LoVo (cell line): ENCODE measurements around the gene GRM7.

ENCODE experiments used
- DNase-seq: peaks from one replicate; pipeline ENCODE4 v3.0.0-alpha.2; 2016; ENCODE audit warnings: low spot score

Gene GRM7

DNA sequence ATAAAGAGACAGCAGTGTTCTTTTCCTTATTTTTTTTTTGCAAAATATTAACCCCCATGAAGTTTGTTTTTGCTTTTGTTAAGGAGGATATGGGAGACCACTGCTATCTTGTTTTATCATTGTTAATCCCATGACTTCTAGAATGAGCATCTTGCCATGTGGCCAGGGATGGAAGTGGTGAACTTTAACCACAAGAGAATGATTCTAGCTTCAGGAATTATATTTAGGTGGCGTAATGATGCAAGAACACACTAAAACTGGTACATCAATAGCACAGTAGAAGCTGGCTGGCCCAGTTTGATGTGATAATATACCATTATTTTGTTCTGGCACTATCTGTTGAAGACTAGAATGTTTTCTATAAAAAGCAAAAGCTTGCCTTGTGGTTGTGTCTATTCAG lies 720.9 kb downstream of the GRM7 start:
- no peak for DNase-seq

DNA sequence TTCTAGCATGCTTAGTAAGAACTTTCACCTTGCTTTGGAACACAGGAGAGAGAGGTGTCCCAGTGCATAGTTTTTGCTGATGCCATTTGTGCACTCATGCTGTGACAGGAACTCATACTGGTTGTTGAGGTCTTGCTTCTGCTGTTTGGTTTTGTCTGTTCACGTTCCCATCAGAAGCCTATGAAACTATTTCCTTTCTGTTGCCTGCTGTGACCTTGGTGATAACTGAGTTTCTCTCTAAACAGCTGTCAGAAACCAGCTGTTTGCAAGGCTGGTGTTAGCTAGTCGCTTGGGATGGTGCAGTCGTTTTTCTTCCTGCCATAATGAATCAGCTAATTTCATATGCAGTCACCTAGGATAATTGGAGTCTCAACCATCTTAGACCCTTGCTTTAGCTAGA lies 724.1 kb downstream of the GRM7 start:
- no peak for DNase-seq

DNA sequence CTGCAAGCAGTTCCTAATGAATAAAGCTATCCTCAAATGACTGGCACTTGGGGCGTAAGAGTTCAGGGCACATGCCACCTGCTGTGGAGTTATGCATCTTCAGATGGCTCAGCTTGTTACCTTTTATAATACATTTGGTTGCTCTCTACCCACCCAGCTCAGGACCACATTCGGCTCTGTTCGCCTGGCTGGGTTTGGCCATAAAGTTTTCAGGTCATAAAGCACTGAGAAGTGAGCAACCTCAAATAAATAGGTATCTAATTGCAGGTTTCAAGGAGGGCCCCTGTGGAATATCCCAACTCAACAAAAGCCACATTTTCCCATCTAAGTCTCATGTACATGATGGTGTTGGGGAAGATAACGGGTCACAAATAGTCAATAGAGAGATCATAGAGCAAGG lies 727.3 kb downstream of the GRM7 start:
- no peak for DNase-seq

DNA sequence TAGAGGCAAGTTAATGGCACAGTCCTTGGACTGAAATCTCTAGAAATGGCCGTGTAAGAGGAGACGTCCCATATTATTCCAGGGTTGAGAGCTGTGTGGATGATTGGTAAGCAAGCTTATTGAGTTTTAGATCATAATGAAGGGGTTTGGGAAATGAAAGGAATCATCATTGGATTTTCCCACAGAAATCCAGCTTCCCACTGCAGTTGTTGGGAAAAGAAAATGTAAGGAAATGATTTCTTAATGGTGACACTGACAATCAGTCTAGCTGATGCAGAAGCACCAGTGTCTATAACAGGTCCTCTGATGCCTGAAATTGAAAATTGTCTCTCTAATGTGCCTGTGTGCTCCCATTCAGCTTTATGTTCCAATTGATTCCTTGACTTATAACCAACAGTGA lies 728.6 kb downstream of the GRM7 start:
- DNase-seq = no peak

DNA sequence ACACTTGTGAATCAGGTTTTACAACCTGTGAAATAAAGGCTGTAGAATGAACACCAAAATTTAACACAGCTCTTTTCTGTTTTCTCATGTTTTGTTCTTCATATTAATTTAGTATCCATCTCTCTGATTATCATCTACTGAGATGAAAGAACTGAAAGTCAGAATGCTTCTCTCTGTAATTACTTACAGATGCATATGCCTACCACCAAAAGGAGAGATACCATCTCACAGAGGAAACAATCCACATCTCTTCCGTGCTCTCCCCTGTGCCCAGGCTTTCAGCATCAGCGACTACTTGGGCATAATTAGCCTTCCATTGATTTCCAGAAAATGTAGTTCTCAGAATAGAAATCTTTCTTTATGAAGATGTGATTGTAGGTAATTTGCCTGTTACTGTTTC lies 741.4 kb downstream of the GRM7 start:
- no peak for DNase-seq

DNA sequence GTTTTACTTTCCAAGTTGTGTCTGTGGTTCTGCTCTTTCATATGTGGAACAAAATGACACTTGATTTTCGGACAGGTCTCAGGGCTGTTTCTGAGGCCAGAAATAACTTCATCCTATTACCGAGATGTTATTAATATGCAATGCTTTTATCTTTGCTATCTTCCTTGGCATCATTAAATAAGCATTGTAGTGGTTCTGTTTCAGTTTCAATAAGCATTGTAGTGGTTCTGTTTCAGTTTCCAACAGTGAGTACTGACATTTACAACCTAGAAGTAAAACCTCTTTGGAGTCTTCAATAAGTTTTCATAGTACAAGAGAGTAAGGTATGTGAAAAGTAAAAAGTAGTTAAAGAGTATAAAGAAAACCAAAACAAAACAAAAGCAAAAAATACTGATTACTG lies 746.2 kb downstream of the GRM7 start:
- DNase-seq = no peak

DNA sequence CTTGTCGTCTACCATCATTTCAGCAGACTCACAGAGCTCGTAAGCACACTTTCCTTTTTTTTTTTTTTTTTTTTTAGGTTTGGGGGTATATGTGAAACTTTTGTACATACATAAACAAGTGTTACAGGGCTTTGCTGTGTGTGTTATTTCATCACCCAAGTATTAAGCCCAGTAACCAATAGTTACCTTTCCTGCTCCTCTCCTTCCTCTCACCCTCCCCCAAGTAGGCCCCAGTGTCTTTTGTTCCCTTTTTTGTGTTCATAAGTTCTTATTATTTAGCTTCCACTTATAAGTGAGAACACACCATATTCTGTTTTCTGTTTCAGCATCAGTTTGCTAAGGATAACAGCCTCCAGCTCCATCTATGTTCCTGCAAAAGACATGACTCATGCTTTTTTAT lies 746.8 kb downstream of the GRM7 start:
- no peak for DNase-seq

DNA sequence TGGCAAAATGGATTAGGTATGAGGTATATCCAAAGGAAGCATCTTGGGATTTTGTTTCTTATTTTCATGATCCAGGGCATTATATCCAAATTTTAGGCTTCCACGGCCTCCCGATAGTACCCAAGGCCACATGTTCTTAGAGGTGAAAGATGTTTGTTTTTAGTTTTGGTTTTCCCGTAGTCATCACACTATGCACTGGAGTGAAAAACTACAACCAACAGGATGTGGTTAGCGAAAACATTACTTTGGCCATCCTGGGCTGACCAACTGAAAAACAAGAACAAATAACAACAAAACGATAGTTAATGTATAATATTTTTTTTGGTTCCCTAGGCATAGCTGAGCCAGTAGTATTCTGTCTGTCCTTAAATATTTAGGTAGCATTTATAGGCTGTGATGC lies 749.7 kb downstream of the GRM7 start:
- DNase-seq = no peak

DNA sequence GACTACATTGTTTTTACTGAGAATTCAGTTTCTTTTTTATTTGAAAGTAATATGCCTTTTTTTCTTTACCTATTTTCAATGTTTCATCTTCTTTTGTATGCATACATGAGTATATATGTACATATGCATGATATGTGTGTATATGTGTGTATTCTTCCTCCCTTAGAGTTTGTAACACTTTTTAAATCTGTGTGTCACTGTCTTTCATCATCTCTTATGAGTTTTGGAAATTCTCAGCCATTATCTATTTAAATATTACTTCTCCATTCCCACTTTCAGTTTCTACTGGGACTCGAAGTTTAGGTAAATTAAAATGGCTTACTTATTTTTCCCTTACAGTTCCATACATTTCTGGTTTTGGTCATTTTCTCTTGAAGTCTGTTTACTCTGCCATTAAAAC lies 754.1 kb downstream of the GRM7 start:
- no peak for DNase-seq

DNA sequence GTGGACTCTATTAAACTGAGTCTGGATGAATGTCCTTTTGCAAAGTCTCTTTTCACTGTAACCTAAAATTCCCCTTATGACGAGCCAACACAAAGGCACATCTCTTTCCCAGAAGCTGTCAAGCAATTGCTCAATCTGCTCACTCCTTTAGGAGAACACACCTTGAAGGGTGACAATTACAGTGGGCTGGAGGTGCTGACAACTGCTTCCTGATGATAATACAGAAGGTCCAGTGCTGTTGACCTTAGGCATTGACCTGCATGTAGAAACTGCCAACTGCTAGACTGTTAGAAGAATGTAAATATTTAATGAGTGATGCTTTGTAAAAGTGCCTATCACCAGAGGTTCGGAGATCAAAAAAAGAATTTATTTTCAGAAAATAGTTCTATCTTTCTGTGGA lies 757.7 kb downstream of the GRM7 start:
- DNase-seq = no peak

DNA sequence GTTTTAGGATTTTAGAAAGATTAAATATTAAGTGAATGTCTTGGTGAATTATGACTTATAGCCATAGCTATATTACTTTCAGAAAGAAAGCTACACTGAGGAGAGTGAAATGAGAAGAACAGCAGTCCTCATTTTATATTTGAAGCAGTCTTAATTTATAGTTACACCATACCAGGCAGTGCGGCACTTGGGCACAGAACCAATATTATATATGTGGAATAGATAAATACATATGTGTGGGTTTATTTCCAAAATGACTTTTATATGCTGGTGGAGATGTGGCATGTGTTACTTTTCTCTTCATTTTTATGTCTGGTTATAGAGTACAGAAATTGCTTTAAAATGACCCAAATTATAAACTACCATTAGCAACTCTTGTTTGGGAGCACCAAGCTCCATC lies 759.5 kb downstream of the GRM7 start:
- DNase-seq = no peak

DNA sequence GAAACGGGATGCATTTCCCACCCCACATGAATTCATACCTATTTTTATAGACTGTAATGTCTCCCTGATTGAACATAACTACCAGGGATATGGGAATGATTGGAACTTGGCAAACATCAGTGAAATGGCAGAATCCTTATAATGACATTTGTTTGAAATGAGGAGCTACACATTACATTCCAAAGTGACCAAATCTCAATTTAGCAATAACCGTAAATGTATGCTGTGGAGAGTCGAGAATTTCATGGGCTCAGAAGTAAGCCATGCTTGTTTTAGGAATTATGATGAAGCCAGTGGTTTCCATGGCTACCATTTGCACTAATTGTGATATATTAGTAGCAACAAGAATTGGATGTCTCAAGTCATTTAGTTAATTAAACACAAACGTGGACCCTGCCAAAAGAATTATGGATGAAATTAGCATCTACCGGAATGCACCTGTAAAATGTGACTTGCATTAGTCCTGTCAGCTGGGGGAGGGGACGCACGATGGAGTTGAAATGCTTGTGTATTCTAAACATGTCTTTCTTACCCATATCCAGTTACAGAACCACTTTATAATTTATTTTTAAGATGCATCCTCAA lies 760.2 kb downstream of the GRM7 start:
- DNase-seq = no peak

DNA sequence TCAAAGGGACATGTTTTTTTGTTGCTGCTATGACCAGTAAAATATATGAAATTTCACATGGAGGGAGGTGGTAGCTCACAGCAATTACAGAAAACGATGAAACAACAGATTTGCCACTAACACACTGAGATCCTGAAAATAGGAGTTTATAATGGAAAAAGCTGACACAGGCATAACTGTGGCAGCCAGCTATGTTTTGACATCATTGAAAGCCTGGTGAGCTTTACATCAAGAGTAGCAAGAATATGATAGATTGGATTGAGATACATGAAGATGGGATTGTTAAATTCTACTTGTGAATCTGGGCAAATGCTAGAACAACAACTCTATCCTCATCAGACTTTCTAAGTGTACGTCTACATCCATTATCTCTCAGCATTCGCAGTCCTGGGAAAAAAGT lies 760.7 kb downstream of the GRM7 start:
- no peak for DNase-seq

DNA sequence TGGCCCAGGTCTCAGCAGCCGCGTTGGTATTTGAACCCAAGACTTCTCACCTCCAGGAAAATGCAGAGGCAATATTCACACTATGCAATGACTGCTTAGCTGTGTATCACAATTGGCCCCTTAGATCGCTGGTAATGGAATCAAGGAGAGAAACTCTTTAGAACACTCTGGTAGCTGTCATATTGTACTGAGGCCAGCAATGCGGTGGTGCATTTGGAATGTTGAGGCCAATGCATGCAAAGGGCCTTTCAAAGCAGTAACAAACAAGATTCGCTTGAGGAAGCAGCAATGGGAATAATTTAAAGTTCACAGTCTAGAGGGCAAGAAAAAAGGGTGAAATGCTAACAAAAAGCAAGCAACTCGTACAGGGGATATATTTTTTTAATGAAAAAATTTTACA lies 764.1 kb downstream of the GRM7 start:
- DNase-seq = no peak

DNA sequence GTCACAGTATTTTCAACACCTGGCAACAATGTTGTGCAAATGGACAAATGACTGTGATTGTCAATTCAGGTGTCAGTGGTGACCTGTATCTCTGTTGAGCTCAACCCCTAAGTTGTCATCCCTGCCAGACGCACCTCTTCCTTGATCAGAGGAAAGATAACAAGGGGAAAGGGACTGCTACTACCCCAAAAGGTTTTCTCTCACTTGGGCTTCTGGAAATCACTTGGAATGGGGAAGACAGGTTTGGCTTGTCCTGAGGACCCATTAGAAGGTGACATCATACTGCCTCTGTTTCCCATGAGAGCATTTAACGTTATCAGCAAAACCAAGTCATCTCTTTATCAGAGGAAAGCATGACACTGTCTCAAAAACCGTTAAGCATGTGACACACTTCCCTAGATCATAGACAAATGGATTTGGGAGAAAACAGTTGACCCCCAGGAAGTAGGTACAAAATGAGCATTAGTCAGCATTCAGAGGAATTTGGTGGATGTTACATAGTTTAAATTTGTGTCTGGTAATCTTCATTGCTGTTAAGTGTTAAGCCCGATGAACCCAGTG lies 769.5 kb downstream of the GRM7 start:
- no peak for DNase-seq

DNA sequence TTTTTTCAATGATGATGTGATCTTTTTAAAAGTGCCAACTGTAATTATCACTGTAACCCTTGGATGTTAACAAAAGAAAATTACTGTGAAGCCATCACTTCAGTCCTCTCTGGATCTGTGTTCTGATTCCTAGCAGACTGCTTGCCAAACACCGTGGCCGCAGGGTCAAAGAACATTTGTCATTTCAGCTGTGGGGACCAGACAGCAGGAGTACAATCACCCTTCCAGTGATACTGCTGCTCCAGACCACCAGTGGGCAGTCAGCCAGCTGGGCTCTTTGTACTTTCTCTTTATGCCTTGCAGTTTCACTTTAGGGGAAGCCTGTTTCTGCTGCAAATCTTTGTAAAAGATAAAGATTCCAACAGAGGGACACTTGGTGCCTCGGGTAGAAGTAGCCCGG lies 770.0 kb downstream of the GRM7 start:
- DNase-seq = no peak

DNA sequence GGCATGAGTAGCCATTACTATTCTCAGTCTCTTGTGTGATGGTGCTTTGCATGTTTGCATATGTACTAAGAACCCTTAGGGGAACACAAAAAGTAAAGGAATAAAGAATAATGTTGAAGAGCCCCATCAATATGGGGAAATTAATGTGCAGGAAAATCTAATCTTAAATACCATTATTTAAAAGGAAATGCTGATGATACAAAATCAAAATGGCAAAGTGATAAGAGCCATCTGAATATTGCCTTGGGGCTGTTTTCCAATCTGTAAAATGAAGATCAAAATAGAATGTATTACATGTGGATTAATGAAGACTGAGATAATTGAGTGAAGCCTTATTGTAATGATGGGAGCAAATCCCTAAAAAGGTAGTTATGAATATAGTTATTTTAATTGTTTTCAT lies 771.4 kb downstream of the GRM7 start:
- DNase-seq = no peak

DNA sequence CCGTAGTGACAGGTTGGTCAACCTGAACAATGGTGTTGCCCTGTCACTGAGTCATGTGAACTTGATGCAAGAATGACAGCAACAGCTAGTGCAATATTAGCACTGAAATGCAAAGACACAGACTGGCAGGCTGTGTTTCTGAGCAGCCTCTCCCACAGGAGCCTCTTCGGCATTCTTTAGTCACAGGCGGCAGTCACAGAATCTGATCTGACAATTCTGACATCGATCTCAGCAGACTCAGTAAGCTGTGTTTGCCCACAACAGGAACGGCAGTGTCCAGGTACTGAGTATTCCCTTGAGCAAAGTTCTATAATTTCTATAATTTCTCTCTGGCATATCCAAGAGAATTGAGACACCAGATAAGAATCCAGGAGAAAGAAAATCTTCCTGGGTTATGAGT lies 776.8 kb downstream of the GRM7 start:
- no peak for DNase-seq

DNA sequence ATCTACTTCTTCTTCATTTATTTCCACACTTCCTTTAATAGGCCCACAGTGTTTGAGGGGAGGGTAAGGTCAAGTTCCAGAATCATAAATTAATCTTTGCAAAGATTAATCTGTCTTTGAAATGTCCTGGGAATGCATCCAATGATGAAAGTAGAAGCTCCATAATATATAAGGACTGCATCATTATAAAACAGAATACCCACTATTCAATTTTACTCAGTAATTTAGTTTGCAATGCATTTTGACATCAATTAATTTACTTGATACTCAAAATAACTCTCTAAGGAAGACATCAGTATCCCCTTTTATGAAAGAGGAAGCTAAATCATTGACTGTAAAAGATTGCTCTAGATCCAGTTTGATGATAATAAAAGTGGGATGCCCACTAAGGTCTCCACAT lies 777.2 kb downstream of the GRM7 start:
- no peak for DNase-seq

DNA sequence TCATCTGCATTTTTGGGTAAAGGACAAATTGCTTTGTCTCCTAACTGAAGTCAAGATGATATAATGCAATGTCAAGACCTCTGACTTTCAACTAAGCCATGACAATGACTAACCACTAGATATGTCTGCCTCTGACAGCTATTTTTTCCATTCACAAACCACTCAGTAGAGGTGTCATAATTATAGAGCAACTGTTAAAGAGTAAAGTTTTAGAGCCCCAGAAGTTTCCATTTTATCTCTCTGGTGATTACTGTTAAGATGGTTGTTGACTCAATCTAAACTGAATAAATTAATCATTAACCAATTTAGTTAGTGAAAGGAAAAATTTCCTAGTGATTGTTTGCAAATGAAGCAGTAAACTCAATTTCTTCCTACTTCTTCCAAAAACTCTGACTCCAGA lies 779.9 kb downstream of the GRM7 start:
- no peak for DNase-seq

DNA sequence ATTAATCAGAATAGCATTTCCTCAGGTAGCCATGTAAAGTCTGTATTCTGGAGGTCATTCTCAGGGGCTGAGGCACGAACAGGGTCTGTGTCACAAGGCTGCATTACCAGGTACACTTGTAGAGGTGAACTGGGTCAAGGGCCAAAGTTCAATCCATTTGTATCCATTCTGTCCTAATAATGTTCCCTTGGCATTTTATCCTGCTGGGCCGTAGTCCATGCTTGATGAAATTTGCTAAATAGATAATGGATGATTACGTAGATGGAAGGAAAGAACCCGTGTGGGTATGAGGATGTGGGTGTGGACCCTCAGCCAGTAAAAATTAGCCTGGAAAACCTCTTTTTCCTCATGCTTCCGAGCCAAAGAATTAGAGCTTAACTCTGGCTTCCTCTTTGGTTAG lies 785.9 kb downstream of the GRM7 start:
- DNase-seq = no peak

DNA sequence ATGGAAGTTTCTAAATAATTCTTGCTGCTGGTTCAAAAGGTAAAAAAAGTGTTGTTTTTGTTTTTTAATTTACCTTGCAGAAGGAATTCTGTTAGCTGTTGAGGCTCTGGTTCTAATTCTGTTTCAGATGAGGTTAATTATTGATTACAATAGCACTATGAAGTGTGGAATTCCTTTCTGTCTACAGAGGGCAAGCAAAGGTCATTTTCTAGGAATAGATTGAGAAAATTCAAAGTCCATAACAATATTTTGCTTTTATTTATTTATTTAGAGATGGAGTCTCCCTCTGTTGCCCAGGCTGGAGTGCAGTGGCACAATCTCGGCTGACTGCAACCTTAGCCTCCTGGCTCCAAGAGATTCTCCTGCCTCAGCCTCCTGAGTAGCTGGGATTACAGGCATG lies 789.6 kb downstream of the GRM7 start:
- no peak for DNase-seq

DNA sequence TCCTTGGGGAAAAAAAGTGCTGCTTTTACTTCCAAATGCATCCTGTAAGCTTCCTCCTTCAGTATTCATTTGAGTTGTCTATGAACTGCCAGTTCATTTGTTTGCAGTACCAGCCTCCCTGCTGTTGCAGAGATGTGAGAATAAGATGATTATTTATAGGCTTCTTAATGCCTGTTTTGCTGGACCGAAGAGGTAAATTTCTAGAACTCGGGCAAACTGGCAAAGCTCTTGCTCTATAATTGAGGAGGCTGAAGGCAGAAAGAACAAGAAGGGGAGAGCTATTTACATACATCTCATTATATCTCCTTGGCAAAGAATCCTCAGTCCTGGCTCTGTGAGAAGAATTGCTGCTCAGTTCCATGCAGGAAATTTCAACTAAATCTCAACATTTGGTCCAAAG lies 790.4 kb downstream of the GRM7 start:
- DNase-seq = no peak

DNA sequence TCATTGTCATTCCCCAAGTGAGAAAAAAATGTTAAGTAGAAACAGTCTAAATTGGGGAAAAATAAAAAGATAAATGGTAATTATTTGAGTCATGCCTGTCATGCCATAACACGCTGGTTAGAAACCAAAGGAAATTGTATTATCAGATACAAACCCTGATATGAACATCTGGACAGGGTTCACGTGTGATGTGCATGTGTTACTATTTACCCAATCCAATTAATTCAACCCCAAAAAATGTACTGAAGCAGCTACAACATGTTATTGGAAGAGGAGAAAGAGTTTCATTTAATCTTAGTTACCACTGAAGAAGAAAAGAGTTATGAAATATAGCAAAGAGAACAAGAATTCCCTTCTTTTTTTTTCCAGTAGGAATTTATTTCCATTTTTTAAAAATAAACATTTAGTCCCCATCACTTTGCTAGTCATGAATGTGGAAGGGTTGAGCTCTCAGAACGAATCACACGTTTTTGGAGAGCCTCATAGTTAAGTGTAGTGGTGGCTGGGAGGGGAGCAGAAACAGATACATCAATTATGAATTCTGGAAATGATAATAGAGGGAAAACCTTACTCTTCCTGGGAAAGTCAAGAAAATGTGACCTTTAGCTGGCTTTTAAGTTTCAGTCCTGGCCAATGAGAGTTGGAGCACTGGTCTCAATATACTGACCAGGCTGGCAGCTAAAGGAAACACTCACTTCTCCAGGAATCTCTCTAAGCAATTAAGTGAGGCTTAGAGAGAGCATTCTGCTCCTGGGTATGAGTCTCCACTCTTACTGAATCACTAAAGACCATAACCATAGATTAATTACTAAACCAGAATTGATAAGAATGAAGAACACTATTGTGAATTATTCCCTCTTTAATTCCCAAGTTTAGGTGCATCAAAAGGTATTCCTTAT lies 796.5 kb downstream of the GRM7 start:
- no peak for DNase-seq
